Measurements from ENCODE around the gene SHISA8. TPM values are rescaled to one million over a fixed set of nuclear protein-coding genes. Genes with fewer than 3 reads are reported as not detected.
A peak's percentile ranks its signal among the peaks of the same experiment; 100 is the strongest.

SHISA8 gene
- total and polyA plus RNA-seq, 10 of the 15 experiments (the other 5 are each of a cell fraction or from before 2014, with no cell fraction given), result 0.06 to 10.1 (median 0.25) TPM

DNA sequence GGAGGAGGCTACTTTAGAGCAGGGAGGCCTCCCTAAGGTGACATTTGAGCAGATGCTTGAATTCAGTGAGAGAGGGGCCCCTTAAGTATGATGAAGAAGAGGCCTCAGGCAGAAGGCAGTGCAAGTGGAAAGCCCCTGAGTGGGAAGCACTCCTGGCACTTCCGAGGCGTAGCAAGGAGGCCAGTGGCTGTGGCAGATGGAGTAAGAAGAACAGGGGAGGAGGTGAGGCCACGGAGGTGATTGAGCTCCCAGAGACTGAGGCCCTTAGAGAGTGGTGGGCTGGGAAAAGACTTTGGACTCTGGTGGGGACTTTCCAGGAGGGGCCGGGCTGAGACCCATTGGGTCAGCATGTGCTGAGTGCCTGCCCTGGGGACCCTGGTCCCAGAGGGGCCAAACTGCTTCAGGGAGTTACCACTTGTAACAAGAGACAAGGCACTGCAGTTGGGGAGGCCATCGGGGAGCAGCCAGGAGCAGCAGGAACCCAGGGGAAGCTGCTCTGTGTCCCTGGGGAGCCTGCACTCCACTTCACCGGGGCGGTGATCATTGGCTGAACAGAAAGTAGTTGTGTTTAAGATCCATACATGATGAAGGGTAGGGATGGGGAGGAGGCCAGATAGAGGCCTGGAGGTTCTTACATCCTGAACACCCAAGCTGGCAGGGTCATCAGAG, 34.6 kb upstream of the SHISA8 start (continued):
- TF ChIP-seq RFX5 (IDR thresholded peaks at IDR 0.05; ENCODE audit: low read depth, low read length) (no peak), JUNB (IDR thresholded peaks at IDR 0.05) (no peak), MXI1 (IDR thresholded peaks at IDR 0.05; ENCODE audit: low read depth, low read length) (no peak), SUZ12 (IDR thresholded peaks at IDR 0.05; ENCODE audit: unreplicated experiment) (no peak), CREB1 (IDR thresholded peaks at IDR 0.05; ENCODE audit: low read depth) (peak; percentile 16; the same call in 1 of the 2 replicates), ZSCAN29 (IDR thresholded peaks at IDR 0.05) (no peak), HSF1 (IDR thresholded peaks at IDR 0.05; ENCODE audit: low read depth, low read length) (no peak), CREM (IDR thresholded peaks at IDR 0.05; ENCODE audit: low read depth) (no peak), TBL1XR1 (IDR thresholded peaks at IDR 0.05; ENCODE audit: low read depth, low read length) (no peak), EP300 (IDR thresholded peaks at IDR 0.05; ENCODE audit: borderline replicate concordance in 1 of 2, control insufficient read depth in 1 of 2, low read depth in 2 of 2, low read length in 2 of 2) (peak; percentile 15 to 61; a peak in 1 of 4 replicates), KAT2A (conservative IDR thresholded peaks at IDR 0.05; ENCODE audit: control insufficient read depth, low read depth, low read length) (no peak), HCFC1 (IDR thresholded peaks at IDR 0.05; ENCODE audit: low read length) (no peak), PRDM15 (CRISPR knock-in tag; IDR thresholded peaks at IDR 0.05) (no peak), CBX3 (IDR thresholded peaks at IDR 0.05; ENCODE audit: borderline replicate concordance, low read depth) (no peak), SMAD5 (IDR thresholded peaks at IDR 0.05; ENCODE audit: low read depth) (no peak; the same call in 1 of the 2 replicates), CHD1 (IDR thresholded peaks at IDR 0.05; ENCODE audit: low read depth, low read length) (no peak), BHLHE40 (IDR thresholded peaks at IDR 0.05; ENCODE audit: borderline replicate concordance in 1 of 2, low read depth in 2 of 2, low read length in 1 of 2) (peak; percentile 72 to 86), ELK1 (IDR thresholded peaks at IDR 0.05; ENCODE audit: low read depth, low read length) (no peak)
- TF ChIP-seq, protein P1, sequence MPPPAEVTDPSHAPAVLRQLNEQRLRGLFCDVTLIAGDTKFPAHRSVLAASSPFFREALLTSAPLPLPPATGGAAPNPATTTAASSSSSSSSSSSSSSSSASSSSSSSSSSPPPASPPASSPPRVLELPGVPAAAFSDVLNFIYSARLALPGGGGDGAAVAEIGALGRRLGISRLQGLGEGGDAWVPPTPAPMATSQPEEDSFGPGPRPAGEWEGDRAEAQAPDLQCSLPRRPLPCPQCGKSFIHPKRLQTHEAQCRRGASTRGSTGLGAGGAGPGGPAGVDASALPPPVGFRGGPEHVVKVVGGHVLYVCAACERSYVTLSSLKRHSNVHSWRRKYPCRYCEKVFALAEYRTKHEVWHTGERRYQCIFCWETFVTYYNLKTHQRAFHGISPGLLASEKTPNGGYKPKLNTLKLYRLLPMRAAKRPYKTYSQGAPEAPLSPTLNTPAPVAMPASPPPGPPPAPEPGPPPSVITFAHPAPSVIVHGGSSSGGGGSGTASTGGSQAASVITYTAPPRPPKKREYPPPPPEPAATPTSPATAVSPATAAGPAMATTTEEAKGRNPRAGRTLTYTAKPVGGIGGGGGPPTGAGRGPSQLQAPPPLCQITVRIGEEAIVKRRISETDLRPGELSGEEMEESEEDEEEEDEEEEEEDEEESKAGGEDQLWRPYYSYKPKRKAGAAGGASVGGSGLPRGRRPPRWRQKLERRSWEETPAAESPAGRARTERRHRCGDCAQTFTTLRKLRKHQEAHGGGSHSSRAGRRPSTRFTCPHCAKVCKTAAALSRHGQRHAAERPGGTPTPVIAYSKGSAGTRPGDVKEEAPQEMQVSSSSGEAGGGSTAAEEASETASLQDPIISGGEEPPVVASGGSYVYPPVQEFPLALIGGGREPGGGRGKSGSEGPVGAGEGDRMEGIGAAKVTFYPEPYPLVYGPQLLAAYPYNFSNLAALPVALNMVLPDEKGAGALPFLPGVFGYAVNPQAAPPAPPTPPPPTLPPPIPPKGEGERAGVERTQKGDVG (CRISPR knock-in tag; IDR thresholded peaks at IDR 0.05), result no peak
